Smooth muscle cell (in vitro differentiated cells): ENCODE results near the gene ARHGAP4. TPM values are rescaled to one million over a fixed set of nuclear protein-coding genes. Genes with fewer than 3 reads are reported as not detected.

ENCODE experiments used
- DNase-seq: peaks from one replicate; lab custom pipeline; 2025; ENCODE audit not compliant: unreplicated experiment; lab: John Stamatoyannopoulos, UW
- H2AFZ ChIP-seq: fragments of 200-600 bp; sonication (generic); 2 replicates; pipeline ENCODE4 v1.6.0; 2016; ENCODE audit warnings: antibody characterized with exemption, low read depth, mild to moderate bottlenecking
- H3F3A ChIP-seq: fragments of 200-600 bp; sonication (generic); 2 replicates; pipeline ENCODE4 v1.6.0; 2017; ENCODE audit warnings: antibody characterized with exemption, low read depth
- H3K27ac ChIP-seq: fragments of 200-600 bp; sonication (generic); 2 replicates; pipeline ENCODE4 v1.5.1; 2016; ENCODE audit warnings: low read depth, mild to moderate bottlenecking
- H3K27me3 ChIP-seq: fragments of 200-600 bp; sonication (generic); 2 replicates; pipeline ENCODE4 v1.6.1; 2016; ENCODE audit warnings: low read depth, mild to moderate bottlenecking
- H3K36me3 ChIP-seq: fragments of 200-600 bp; sonication (generic); 2 replicates; pipeline ENCODE4 v1.5.1; 2016; ENCODE audit warnings: low read depth
- H3K4me1 ChIP-seq: fragments of 200-600 bp; sonication (generic); 2 replicates; pipeline ENCODE4 v1.5.1; 2016; ENCODE audit warnings: low read depth
- H3K4me2 ChIP-seq: fragments of 200-600 bp; sonication (generic); 2 replicates; pipeline ENCODE4 v1.6.0; 2016; ENCODE audit warnings: mild to moderate bottlenecking
- H3K4me3 ChIP-seq: fragments of 200-600 bp; sonication (generic); 2 replicates; pipeline ENCODE4 v1.5.1; 2016; ENCODE audit warnings: mild to moderate bottlenecking
- H3K79me2 ChIP-seq: fragments of 200-600 bp; sonication (generic); 2 replicates; pipeline ENCODE4 v1.6.0; 2016; ENCODE audit warnings: low read depth, mild to moderate bottlenecking
- H3K9ac ChIP-seq: fragments of 200-600 bp; sonication (generic); 2 replicates; pipeline ENCODE4 v1.6.0; 2016; ENCODE audit warnings: low read depth
- H3K9me3 ChIP-seq: fragments of 200-600 bp; sonication (generic); replicated peaks from 2 replicates; pipeline ENCODE4 v1.5.1; 2016; ENCODE audit warnings: low read depth
- H4K20me1 ChIP-seq: fragments of 200-600 bp; sonication (generic); 2 replicates; pipeline ENCODE4 v1.6.0; 2016; ENCODE audit warnings: low read depth
- WGBS: methylation state at CpG from one replicate; pipeline ENCODE4 v1.1.7; 2016; ENCODE audit warnings: low lambda C conversion rate; 5-methylcytosine and 5-hydroxymethylcytosine counted together
- polyA plus RNA-seq: library from polyadenylated mRNA; unstranded; fragments of >200 nt; fragmentation: Nextera tagmentation; extraction: Ambion mirVana; gene quantifications from 2 replicates; pipeline ENCODE4 v1.2.1, GENCODE V29; 2016
- total RNA-seq: library from RNA; depleted of rRNA; stranded (reverse); fragments of >200 nt; gene quantifications from 2 replicates; pipeline ENCODE4 v1.2.3, GENCODE V29; 2014
- TF ChIP-seq, protein P1 (sequence below): fragments of 200-600 bp; sonication (generic); IDR thresholded peaks from 2 replicates; pipeline ENCODE4 v1.5.1; 2017; ENCODE audit warnings: borderline replicate concordance, mild to moderate bottlenecking, antibody characterized with exemption; ENCODE audit not compliant: insufficient read depth, poor library complexity, severe bottlenecking

The ARHGAP4 gene
- total and polyA plus RNA-seq, 2 experiments from 2014 or later, result 7.6 to 11.5 TPM

DNA sequence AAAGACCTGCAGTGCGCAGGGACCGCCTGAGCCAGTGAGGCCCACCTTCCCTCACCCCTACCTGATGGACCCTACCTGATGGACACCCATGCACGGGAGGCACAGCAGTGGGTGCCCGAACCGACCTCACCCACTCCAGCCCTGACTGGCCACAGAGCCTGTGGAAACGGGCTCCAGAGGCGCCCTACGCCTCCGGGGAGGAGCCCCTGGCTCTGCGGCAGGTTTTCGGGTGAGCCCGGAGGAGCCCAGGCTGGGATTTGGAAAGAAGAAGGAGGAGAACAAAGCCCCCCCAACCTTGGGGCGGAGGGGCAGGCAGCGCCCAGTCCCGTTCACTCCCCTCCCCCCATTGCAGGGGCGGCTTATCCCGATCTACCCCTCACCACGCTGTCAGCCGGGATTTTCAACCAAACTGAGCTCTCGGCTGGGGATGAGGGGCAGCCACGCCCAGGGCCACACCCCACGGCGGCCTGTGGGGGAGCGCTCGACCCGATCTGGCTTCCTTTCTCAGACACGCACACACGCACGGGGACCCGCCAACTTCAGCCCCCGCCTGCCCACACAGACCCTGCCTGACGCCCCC lies 40.8 kb downstream of the ARHGAP4 start:
- Histone ChIP-seq H3K9ac (no peak overlapping the region), H3K27me3 (no peaks in the 10 kb centered on the region), H3K9me3 (no peaks in the 10 kb centered on the region), H3K4me1 (peaks cover 15% of the 10 kb centered on the region), H3K4me3 (peak overlapping the region; percentile 35), H2AFZ (no peak overlapping the region), H3F3A (no peaks in the 10 kb centered on the region), H3K36me3 (no peaks in the 10 kb centered on the region), H4K20me1 (no peaks in the 10 kb centered on the region), H3K27ac (no peak overlapping the region), H3K4me2 (peak overlapping the region; percentile 80), H3K79me2 (no peaks in the 10 kb centered on the region)
- DNase-seq, result no peak
- 68% methylated on average over 19 of the region's 32 CpGs for WGBS
- TF ChIP-seq, protein P1, sequence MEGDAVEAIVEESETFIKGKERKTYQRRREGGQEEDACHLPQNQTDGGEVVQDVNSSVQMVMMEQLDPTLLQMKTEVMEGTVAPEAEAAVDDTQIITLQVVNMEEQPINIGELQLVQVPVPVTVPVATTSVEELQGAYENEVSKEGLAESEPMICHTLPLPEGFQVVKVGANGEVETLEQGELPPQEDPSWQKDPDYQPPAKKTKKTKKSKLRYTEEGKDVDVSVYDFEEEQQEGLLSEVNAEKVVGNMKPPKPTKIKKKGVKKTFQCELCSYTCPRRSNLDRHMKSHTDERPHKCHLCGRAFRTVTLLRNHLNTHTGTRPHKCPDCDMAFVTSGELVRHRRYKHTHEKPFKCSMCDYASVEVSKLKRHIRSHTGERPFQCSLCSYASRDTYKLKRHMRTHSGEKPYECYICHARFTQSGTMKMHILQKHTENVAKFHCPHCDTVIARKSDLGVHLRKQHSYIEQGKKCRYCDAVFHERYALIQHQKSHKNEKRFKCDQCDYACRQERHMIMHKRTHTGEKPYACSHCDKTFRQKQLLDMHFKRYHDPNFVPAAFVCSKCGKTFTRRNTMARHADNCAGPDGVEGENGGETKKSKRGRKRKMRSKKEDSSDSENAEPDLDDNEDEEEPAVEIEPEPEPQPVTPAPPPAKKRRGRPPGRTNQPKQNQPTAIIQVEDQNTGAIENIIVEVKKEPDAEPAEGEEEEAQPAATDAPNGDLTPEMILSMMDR, result no peak

DNA sequence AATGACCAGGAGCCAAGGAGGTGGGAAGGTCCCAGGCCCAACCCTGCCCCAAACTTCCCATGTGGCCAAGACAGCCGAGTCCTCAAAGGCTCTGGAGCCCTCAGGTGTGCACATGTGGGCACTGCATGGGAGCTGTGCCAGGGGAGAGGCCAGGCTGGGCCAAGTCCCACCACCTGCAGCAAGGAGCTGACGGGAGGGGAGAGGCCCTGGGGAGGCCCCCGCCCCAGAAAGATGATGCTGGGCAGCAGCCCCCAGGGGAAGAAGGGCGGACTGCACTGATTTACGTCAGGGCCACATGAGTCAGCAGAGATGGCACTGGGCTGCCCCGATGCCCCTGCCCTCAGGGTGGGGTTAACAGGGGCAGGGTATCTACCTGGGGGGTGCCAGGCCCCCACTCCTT lies 41.5 kb downstream of the ARHGAP4 start:
- Histone ChIP-seq H4K20me1 (peaks cover 5% of the 10 kb centered on the region), H3K4me1 (peaks cover 15% of the 10 kb centered on the region), H3K9me3 (no peaks in the 10 kb centered on the region), H3F3A (no peaks in the 10 kb centered on the region), H3K4me2 (peak overlapping the region; percentile 80), H3K4me3 (no peak overlapping the region), H3K79me2 (no peaks in the 10 kb centered on the region), H3K27ac (no peak overlapping the region), H3K9ac (no peak overlapping the region), H3K36me3 (no peaks in the 10 kb centered on the region), H3K27me3 (no peaks in the 10 kb centered on the region), H2AFZ (no peak overlapping the region)
- TF ChIP-seq, protein P1, result no peak
- DNase-seq, result no peak
- WGBS, result 69% methylated on average over 6 of the region's 6 CpGs

DNA sequence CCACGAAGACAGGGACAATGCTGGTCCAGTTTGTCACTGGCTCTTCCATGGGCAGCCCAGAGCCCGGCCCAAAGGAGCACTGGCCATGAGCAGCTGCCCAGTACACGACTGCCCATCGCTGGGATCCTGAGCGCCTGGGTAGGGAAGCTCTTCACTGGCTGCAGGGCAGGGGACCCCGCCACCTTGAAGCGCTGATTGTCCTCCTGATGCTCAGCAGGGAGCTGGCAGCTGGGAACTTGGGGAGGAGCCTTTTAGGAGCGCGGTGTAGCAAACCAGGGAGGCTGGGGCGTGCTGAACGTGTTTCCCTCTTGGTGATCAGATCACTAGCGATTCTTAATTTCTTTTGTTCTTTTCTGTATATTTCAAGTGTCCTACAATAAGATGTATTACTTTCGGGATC lies 41.9 kb downstream of the ARHGAP4 start:
- TF ChIP-seq, protein P1, result no peak
- Histone ChIP-seq H3K27ac (no peak overlapping the region), H3K4me1 (peaks cover 15% of the 10 kb centered on the region), H3K79me2 (no peaks in the 10 kb centered on the region), H2AFZ (no peak overlapping the region), H3F3A (no peaks in the 10 kb centered on the region), H3K36me3 (no peaks in the 10 kb centered on the region), H3K4me2 (no peak overlapping the region), H3K9me3 (no peaks in the 10 kb centered on the region), H3K27me3 (no peaks in the 10 kb centered on the region), H3K9ac (no peak overlapping the region), H3K4me3 (no peak overlapping the region), H4K20me1 (peaks cover 5% of the 10 kb centered on the region)
- DNase-seq, result no peak
- 75% methylated on average over 13 of the region's 13 CpGs for WGBS

DNA sequence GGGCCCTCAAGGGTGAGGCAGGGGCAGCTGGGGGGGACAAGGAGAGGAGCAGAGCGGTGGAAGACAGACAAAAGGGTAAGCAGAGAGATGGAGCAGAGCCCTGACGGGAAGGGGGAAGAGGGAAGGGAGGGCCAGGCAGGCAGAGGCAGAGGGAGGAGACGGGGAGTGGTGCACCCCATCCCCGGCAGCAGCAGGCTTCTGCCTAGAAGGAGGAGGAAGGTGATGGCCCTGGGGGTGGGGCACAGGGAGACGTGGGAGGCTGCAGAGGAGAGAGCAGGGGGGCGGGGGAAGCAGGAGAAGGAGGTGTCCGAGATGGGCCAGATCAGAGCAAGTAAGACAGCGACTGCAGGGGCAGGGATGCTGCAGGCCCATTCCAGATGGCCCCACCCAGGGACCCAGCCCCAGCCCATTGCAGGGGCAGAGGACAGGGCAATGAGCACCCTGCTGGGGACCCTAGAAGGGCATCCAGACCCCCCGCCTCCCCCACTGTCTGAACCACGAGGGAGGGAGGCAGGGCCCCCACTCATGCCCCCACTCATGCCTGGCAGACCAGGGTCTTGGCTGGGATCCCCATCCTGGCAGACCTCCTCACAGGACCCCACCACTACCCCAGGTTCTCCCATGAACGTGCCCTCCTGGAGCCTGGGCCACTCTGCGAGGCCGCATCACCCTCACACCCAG lies 42.8 kb downstream of the ARHGAP4 start:
- Histone ChIP-seq H3K27me3 (no peaks in the 10 kb centered on the region), H3K36me3 (no peaks in the 10 kb centered on the region), H3K9me3 (no peaks in the 10 kb centered on the region), H3F3A (no peaks in the 10 kb centered on the region), H3K4me3 (no peak overlapping the region), H3K27ac (no peak overlapping the region), H3K79me2 (no peaks in the 10 kb centered on the region), H3K4me1 (peaks cover 15% of the 10 kb centered on the region), H3K4me2 (peak overlapping the region; percentile 48), H2AFZ (no peak overlapping the region), H4K20me1 (peaks cover 12% of the 10 kb centered on the region), H3K9ac (no peak overlapping the region)
- WGBS, result 71% methylated on average over 10 of the region's 13 CpGs
- DNase-seq, result no peak
- TF ChIP-seq, protein P1, result no peak
